HG02885 (cell line): Measurements from ENCODE around the gene ADAM11.

Source experiments
- ATAC-seq: cut with Tn5 transposase; IDR thresholded peaks from one replicate; pipeline ENCODE4 v1.9.1; 2021; ENCODE audit warnings: mild to moderate bottlenecking; ENCODE audit not compliant: unreplicated experiment, poor library complexity

Gene ADAM11

DNA sequence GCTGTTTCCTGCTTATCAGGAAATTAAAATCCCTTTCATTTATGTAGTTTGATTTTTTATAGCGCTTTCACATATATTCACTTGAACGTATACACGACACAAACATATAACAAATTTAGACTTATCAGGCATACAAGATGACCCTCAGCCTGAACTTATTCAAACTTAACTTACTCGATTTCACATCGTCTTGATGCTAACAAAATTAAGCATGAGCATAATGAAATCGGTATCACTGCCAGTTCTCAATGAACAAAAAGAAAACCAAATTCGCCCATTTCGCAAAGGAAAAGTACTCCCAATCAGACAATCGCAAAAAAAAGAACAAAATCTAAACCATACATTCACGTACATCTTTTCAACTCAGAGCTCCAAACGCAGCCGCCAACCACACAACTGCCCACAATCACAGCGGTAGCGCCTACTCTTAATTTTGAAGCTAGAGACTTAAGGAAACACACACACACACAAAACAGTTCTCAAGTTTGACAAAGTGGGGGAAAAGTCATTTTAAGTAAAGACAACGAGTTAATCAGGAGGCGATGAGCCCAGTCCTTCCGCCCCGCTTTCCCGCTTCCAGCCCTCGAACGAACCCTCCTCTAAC lies 70.2 kb downstream of the ADAM11 start:
- no peak for ATAC-seq

GRCh38 chr17:44829523-44830358 lies 71.0 kb downstream of the ADAM11 start, which contains the start of gene GJC1:
GJC1 (minus strand) TSS chr17:44830287; CDS start chr17:44805817, 24,470 bp downstream.
- ATAC-seq, result no peak

DNA sequence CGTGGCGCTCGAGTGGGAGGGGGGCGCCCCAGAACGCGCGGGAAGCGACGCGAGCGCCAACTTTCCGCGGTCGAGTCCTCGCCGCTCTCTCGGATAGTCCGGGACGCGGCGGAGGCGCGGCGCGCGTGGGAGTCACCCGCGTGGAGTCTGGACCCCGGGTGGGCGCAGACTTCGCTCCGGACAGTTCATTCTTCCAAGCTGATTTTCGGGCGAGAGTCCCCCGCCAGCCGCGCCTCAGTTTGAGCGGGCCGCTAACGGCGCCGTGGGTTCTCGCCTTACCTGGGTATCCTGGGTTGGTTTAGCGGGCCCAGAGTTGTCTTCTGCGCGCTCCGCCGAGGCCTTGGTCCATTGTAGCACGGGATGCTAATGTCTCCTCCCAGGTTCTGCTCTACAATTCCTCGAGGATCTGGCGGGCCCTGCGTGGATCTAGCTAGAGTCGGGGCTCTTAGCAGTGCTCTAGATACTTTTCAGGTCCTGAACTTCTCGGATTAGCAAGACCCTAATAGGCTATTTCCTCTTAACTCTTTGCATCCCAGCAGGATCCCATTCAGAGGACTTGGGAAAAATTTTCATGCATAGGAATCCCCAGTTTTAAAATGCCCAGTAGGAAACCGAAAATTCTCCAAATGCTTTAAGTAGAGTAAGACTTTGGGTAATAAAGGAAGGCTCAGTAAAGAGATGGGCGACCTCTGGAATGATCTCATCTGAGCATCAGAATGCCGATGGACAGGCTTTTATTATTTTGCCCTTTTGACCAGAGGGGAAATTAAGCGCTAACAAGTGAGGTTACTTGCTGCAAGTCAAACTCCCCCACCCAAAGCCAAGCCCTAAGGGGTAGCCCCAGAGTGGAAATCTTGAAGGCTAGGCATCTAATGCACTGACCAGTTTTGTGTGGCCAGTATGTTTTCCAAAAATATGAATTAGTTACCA lies 71.8 kb downstream of the ADAM11 start:
- no peak for ATAC-seq

GRCh38 chr17:44831371-44831770 lies 72.6 kb downstream of the ADAM11 start:
- ATAC-seq, result no peak
